K562 (cell line): ENCODE measurements around the gene DEDD. TPM values are rescaled to one million over a fixed set of nuclear protein-coding genes. Genes with fewer than 3 reads are reported as not detected.

Experiments used
- CBX1 ChIP-seq: sonication (generic); IDR thresholded peaks from 2 replicates; pipeline ENCODE4 v1.6.1; 2016; ENCODE audit warnings: antibody characterized with exemption, low read depth, mild to moderate bottlenecking
- CHD7 ChIP-seq: fragments of 200-600 bp; sonication (generic); IDR thresholded peaks from one replicate; pipeline ENCODE4 v1.6.1; 2012; ENCODE audit warnings: mild to moderate bottlenecking, low read depth, low read length, inconsistent platforms
- GTF3C2 ChIP-seq: IDR thresholded peaks from 3 replicates; pipeline ENCODE4 v1.6.1; 2011; ENCODE audit warnings: borderline replicate concordance, mild to moderate bottlenecking, moderate library complexity; ENCODE audit not compliant: insufficient read length; ENCODE audit errors: extremely low read depth
- LARP7 ChIP-seq: fragments of 450-650 bp; IDR thresholded peaks from 2 replicates; pipeline ENCODE4 v1.6.1; 2016
- MLX ChIP-seq, 2 experiments: fragments of 450-650 bp in 1 of 2; sonication (generic) in 1 of 2; formaldehyde crosslinking; conservative IDR thresholded peaks; 2 replicates each; pipeline versions ENCODE4 v1.4.0 to v1.8.1; 2020 to 2022; ENCODE audit warnings: mild to moderate bottlenecking in 1 of 2, missing genetic modification reagents in 1 of 2
- MTA3 ChIP-seq: fragments of 450-650 bp; formaldehyde crosslinking; IDR thresholded peaks from 2 replicates; pipeline ENCODE4 v1.6.1; 2017; ENCODE audit warnings: mild to moderate bottlenecking, borderline replicate concordance
- RFX1 ChIP-seq: fragments of 450-650 bp; IDR thresholded peaks from 2 replicates; pipeline ENCODE4 v1.6.1; 2016; ENCODE audit warnings: mild to moderate bottlenecking, moderate library complexity
- U2AF2 ChIP-seq: fragments of 200-400 bp; formaldehyde crosslinking; optimal IDR thresholded peaks from 2 replicates; pipeline ENCODE3; 2017; ENCODE audit warnings: low read depth, mild to moderate bottlenecking, low read length
- ZFP36 ChIP-seq: fragments of 150-350 bp; IDR thresholded peaks from 2 replicates; pipeline ENCODE4 v1.6.1; 2018; ENCODE audit warnings: low read length, low read depth; ENCODE audit not compliant: partially characterized antibody
- ZNF232 ChIP-seq: sonication (generic); formaldehyde crosslinking; IDR thresholded peaks from 2 replicates; pipeline ENCODE4 v1.8.0; 2022; ENCODE audit warnings: mild to moderate bottlenecking, missing genetic modification reagents
- ZNF282 ChIP-seq: sonication (generic); formaldehyde crosslinking; IDR thresholded peaks from 2 replicates; pipeline ENCODE4 v1.8.1; 2023; ENCODE audit warnings: missing genetic modification reagents
- ZNF696 ChIP-seq: fragments of 250-450 bp; sonication (Bioruptor Pico); conservative IDR thresholded peaks from 2 replicates; pipeline ENCODE4 v1.4.0; 2020; ENCODE audit warnings: mild to moderate bottlenecking, moderate library complexity
- ZZZ3 ChIP-seq: fragments of 450-650 bp; IDR thresholded peaks from 2 replicates; pipeline ENCODE4 v1.6.1; 2016; ENCODE audit warnings: antibody characterized with exemption, mild to moderate bottlenecking, moderate library complexity
- polyA plus RNA-seq, 8 experiments: library from polyadenylated mRNA; depleted of rRNA in 4 of 8; stranded (reverse) in 5 of 8; unstranded in 3 of 8; fragments of >200 nt; fragmentation: Nextera tagmentation in 2 of 8; fragmentation: Illumina TruSeq in 1 of 8; extraction: Ambion mirVana in 2 of 8; extraction: Trizol in 1 of 8; gene quantifications; 2 replicates each; pipeline versions ENCODE4 v1.2.1 to v1.2.3, GENCODE V29; 2011 to 2014; ENCODE audit warnings: inconsistent platforms in 1 of 8, missing spikeins in 1 of 8
- total RNA-seq, 7 experiments: library from RNA; depleted of rRNA in 6 of 7; stranded (reverse); fragments of >200 nt in 6 of 7; fragmentation: Illumina TruSeq in 2 of 7; extraction: Trizol in 2 of 7; gene quantifications; 2 replicates each; pipeline versions ENCODE4 v1.2.1 to v1.2.3, GENCODE V29; 2011 to 2021; ENCODE audit warnings: low replicate concordance in 1 of 7

DEDD gene
- total and polyA plus RNA-seq, 9 of the 15 experiments (the other 6 are each of a cell fraction or from before 2014, with no cell fraction given), result 11.6 to 41.0 (median 16.8) TPM

- TF ChIP-seq CHD7 (no peak), MLX (CRISPR knock-in tag; conservative IDR thresholded peaks at IDR 0.05) (no peak), U2AF2 (no peak), ZNF696 (no peak), GTF3C2 (no peak), LARP7 (no peak), ZZZ3 (no peak), CBX1 (no peak), ZNF232 (CRISPR knock-in tag) (no peak), ZNF282 (CRISPR knock-in tag) (no peak), MTA3 (peak; percentile 59; the same call in 1 of the 2 replicates), ZFP36 (peak; percentile 2), RFX1 (no peak)
Observed at GRCh38 chr1:161082996-161083747, 49.3 kb downstream of the DEDD start (continued).
